ENCODE data around the gene SPAAR. TPM values are rescaled to one million over a fixed set of nuclear protein-coding genes. Genes with fewer than 3 reads are reported as not detected.
A peak's percentile ranks its signal among the peaks of the same experiment; 100 is the strongest.

SPAAR gene
- total and polyA plus RNA-seq, 7 donors: 0.82 to 5.5 (median 2.5) TPM; not detected in 2

- no peak for DNase-seq
- Histone ChIP-seq H3K27me3 (no peaks in the 10 kb centered on the region), H3K9me3 (no peaks in the 10 kb centered on the region), H3K27ac (peak overlapping the region in 3 of 4 donors; percentile 18 to 48 (median 39)), H3K4me3 (no peak overlapping the region), H3K4me1 (peaks cover 0 to 16% (median 4%) of the 10 kb centered on the region in 4 donors), H3K36me3 (no peaks in the 10 kb centered on the region)
- WGBS, 2 donors: 20 to 75% methylated on average over 16 of the region's 16 CpGs
- TF ChIP-seq CTCF (IDR thresholded peaks at IDR 0.05) (no peak), EP300 (IDR thresholded peaks at IDR 0.05) (no peak), POLR2A (IDR thresholded peaks at IDR 0.05) (no peak), POLR2AphosphoS5 (IDR thresholded peaks at IDR 0.05) (no peak)
- intact Hi-C loops (cut with DNase I): no loop called here
These were observed 6.5 kb downstream of the SPAAR start for GRCh38 chr9:35915681-35916294.

- TF ChIP-seq EP300 (IDR thresholded peaks at IDR 0.05) (no peak), POLR2AphosphoS5 (IDR thresholded peaks at IDR 0.05) (no peak), CTCF (IDR thresholded peaks at IDR 0.05) (no peak), POLR2A (IDR thresholded peaks at IDR 0.05) (no peak)
- DNase-seq: no peak
- H3K9me3 ChIP-seq: no peaks in the 10 kb centered on the region
- intact Hi-C loops (cut with DNase I): no loop called here
- no peak overlapping the region for H3K4me3 ChIP-seq
- peak overlapping the region in 1 of 4 donors; percentile 47 for H3K27ac ChIP-seq
- no peaks in the 10 kb centered on the region for H3K36me3 ChIP-seq
- H3K4me1 ChIP-seq: peaks cover 0 to 6% (median 0%) of the 10 kb centered on the region in 4 donors
- H3K27me3 ChIP-seq: no peaks in the 10 kb centered on the region
- WGBS, 2 donors: 75 to 87% methylated on average over 4 of the region's 4 CpGs
These were observed 8.0 kb downstream of the SPAAR start for GRCh38 chr9:35917261-35917660.

GRCh38 chr9:35918780-35919179 is 9.5 kb downstream of the SPAAR start:
- Histone ChIP-seq H3K27me3 (no peaks in the 10 kb centered on the region), H3K27ac (peak overlapping the region in 3 of 4 donors; percentile 13 to 41 (median 28)), H3K9me3 (no peaks in the 10 kb centered on the region), H3K36me3 (no peaks in the 10 kb centered on the region), H3K4me3 (no peak overlapping the region), H3K4me1 (peaks cover 0 to 14% (median 5%) of the 10 kb centered on the region in 4 donors)
- intact Hi-C loops (cut with DNase I): no loop called here
- TF ChIP-seq POLR2A (IDR thresholded peaks at IDR 0.05) (no peak), POLR2AphosphoS5 (IDR thresholded peaks at IDR 0.05) (no peak), CTCF (IDR thresholded peaks at IDR 0.05) (no peak), EP300 (IDR thresholded peaks at IDR 0.05) (no peak)
- DNase-seq: no peak
- WGBS, 2 donors: 59 to 75% methylated on average over 3 of the region's 3 CpGs

- Histone ChIP-seq H3K4me3 (no peak overlapping the region), H3K27ac (peak overlapping the region; percentile 38 to 48 (median 40)), H3K4me1 (peaks cover 0 to 19% (median 11%) of the 10 kb centered on the region in 4 donors), H3K36me3 (no peaks in the 10 kb centered on the region), H3K9me3 (no peaks in the 10 kb centered on the region), H3K27me3 (no peaks in the 10 kb centered on the region)
- intact Hi-C loops (cut with DNase I): no loop called here
- DNase-seq: no peak
- no peak for TF ChIP-seq EP300 (IDR thresholded peaks at IDR 0.05)
- no peak for TF ChIP-seq CTCF (IDR thresholded peaks at IDR 0.05)
- no peak for TF ChIP-seq POLR2A (IDR thresholded peaks at IDR 0.05)
- no peak for TF ChIP-seq POLR2AphosphoS5 (IDR thresholded peaks at IDR 0.05)
- 18 to 60% methylated on average over 3 of the region's 3 CpGs for WGBS, 2 donors
These were observed 10.1 kb downstream of the SPAAR start for GRCh38 chr9:35919212-35920008.
